ENCODE results near the gene KIRREL3.

- TF ChIP-seq CTCF (conservative IDR thresholded peaks at IDR 0.05; ENCODE audit: low read depth, low read length) = no peak
- TF ChIP-seq EZH2phosphoT487 (IDR thresholded peaks at IDR 0.05; ENCODE audit: borderline replicate concordance, low read length) = no peak
- TF ChIP-seq EZH2 (IDR thresholded peaks at IDR 0.05; ENCODE audit: low read length, unreplicated experiment) = no peak
These were observed 381.1 kb downstream of the KIRREL3 start for GRCh38 chr11:126619516-126619915.

Data from PC-3 (cell line).